Measurements from ENCODE around the gene PTPRD. TPM values are rescaled to one million over a fixed set of nuclear protein-coding genes. Genes with fewer than 3 reads are reported as not detected.

Gene PTPRD
- total RNA-seq, 1 donor from 2014 or later = 5.7 TPM

- Mint-ChIP-seq H3K36me3 (ENCODE audit: low read depth) (no peaks in the 10 kb centered on the region), H3K27me3 (ENCODE audit: low read depth) (no peaks in the 10 kb centered on the region), H3K27ac (ENCODE audit: unreplicated experiment) (no peak overlapping the region), H3K9me3 (ENCODE audit: low read depth) (no peaks in the 10 kb centered on the region), H3K4me3 (ENCODE audit: unreplicated experiment) (no peak overlapping the region), H3K4me1 (ENCODE audit: low read depth) (peaks cover 25% of the 10 kb centered on the region)
- TF ChIP-seq CTCF (IDR thresholded peaks at IDR 0.05) = no peak
- no peak for DNase-seq (ENCODE audit: low spot score)
Measured at GRCh38 chr9:8730618-8731017, 1882.2 kb downstream of the PTPRD start.

- DNase-seq (ENCODE audit: low spot score) = no peak
- peaks cover 15% of the 10 kb centered on the region for H3K4me1 Mint-ChIP-seq (ENCODE audit: low read depth)
- TF ChIP-seq CTCF (IDR thresholded peaks at IDR 0.05) = no peak
- no peak overlapping the region for H3K4me3 Mint-ChIP-seq (ENCODE audit: unreplicated experiment)
- no peaks in the 10 kb centered on the region for H3K9me3 Mint-ChIP-seq (ENCODE audit: low read depth)
- no peaks in the 10 kb centered on the region for H3K27me3 Mint-ChIP-seq (ENCODE audit: low read depth)
- H3K27ac Mint-ChIP-seq (ENCODE audit: unreplicated experiment) = no peak overlapping the region
- no peaks in the 10 kb centered on the region for H3K36me3 Mint-ChIP-seq (ENCODE audit: low read depth)
Measured at GRCh38 chr9:8728910-8729309, 1883.9 kb downstream of the PTPRD start.

GRCh38 chr9:8727191-8727590 lies 1885.6 kb downstream of the PTPRD start:
- Mint-ChIP-seq H3K4me3 (ENCODE audit: unreplicated experiment) (no peak overlapping the region), H3K9me3 (ENCODE audit: low read depth) (no peaks in the 10 kb centered on the region), H3K27ac (ENCODE audit: unreplicated experiment) (no peak overlapping the region), H3K36me3 (ENCODE audit: low read depth) (no peaks in the 10 kb centered on the region), H3K27me3 (ENCODE audit: low read depth) (no peaks in the 10 kb centered on the region), H3K4me1 (ENCODE audit: low read depth) (peaks cover 4% of the 10 kb centered on the region)
- no peak for TF ChIP-seq CTCF (IDR thresholded peaks at IDR 0.05)
- DNase-seq (ENCODE audit: low spot score) = no peak

GRCh38 chr9:8726692-8727091 lies 1886.1 kb downstream of the PTPRD start:
- H3K27ac Mint-ChIP-seq (ENCODE audit: unreplicated experiment) = no peak overlapping the region
- H3K4me1 Mint-ChIP-seq (ENCODE audit: low read depth) = peaks cover 4% of the 10 kb centered on the region
- TF ChIP-seq CTCF (IDR thresholded peaks at IDR 0.05) = no peak
- H3K9me3 Mint-ChIP-seq (ENCODE audit: low read depth) = no peaks in the 10 kb centered on the region
- DNase-seq (ENCODE audit: low spot score) = no peak
- no peaks in the 10 kb centered on the region for H3K36me3 Mint-ChIP-seq (ENCODE audit: low read depth)
- no peak overlapping the region for H3K4me3 Mint-ChIP-seq (ENCODE audit: unreplicated experiment)
- no peaks in the 10 kb centered on the region for H3K27me3 Mint-ChIP-seq (ENCODE audit: low read depth)

GRCh38 chr9:8725635-8726034 lies 1887.2 kb downstream of the PTPRD start:
- peaks cover 4% of the 10 kb centered on the region for H3K4me1 Mint-ChIP-seq (ENCODE audit: low read depth)
- no peak overlapping the region for H3K4me3 Mint-ChIP-seq (ENCODE audit: unreplicated experiment)
- H3K9me3 Mint-ChIP-seq (ENCODE audit: low read depth) = no peaks in the 10 kb centered on the region
- TF ChIP-seq CTCF (IDR thresholded peaks at IDR 0.05) = no peak
- H3K27me3 Mint-ChIP-seq (ENCODE audit: low read depth) = no peaks in the 10 kb centered on the region
- no peak overlapping the region for H3K27ac Mint-ChIP-seq (ENCODE audit: unreplicated experiment)
- no peaks in the 10 kb centered on the region for H3K36me3 Mint-ChIP-seq (ENCODE audit: low read depth)
- DNase-seq (ENCODE audit: low spot score) = no peak

All from chondrocyte (in vitro differentiated cells).